OCI-LY1 (cell line): ENCODE data around the gene CNIH2.

ENCODE experiments used
- H2AFZ ChIP-seq: fragments of 200-600 bp; sonication (generic), shearing (Covaris generic); 2 replicates; pipeline ENCODE4 v1.6.0; 2014; ENCODE audit warnings: antibody characterized with exemption, mild to moderate bottlenecking, low read length
- H3F3A ChIP-seq: fragments of 200-600 bp; sonication (generic), shearing (Covaris generic); 2 replicates; pipeline ENCODE4 v1.6.0; 2014; ENCODE audit warnings: mild to moderate bottlenecking, antibody characterized with exemption, low read length, moderate library complexity; ENCODE audit not compliant: insufficient read depth
- H3K27ac ChIP-seq: fragments of 200-600 bp; sonication (generic); 2 replicates; pipeline ENCODE4 v1.5.1; 2014; ENCODE audit warnings: low read length, mixed run types, mild to moderate bottlenecking, low read depth; ENCODE audit not compliant: poor library complexity, severe bottlenecking
- H3K27me3 ChIP-seq: fragments of 200-600 bp; sonication (generic); 2 replicates; pipeline ENCODE4 v1.6.0; 2014; ENCODE audit warnings: antibody characterized with exemption, mild to moderate bottlenecking, low read length, moderate library complexity; ENCODE audit not compliant: insufficient read depth
- H3K36me3 ChIP-seq: fragments of 200-600 bp; sonication (generic); 2 replicates; pipeline ENCODE4 v1.6.1; 2014; ENCODE audit warnings: mild to moderate bottlenecking, antibody characterized with exemption, low read length, moderate library complexity, mixed read lengths; ENCODE audit not compliant: insufficient read depth
- H3K4me1 ChIP-seq: fragments of 200-600 bp; sonication (generic); 2 replicates; pipeline ENCODE4 v1.5.1; 2014; ENCODE audit warnings: mild to moderate bottlenecking, low read length, moderate library complexity; ENCODE audit not compliant: insufficient read depth, severe bottlenecking
- H3K4me2 ChIP-seq: fragments of 200-600 bp; sonication (generic), shearing (Covaris generic); 2 replicates; pipeline ENCODE4 v1.6.1; 2014; ENCODE audit warnings: low read length
- H3K4me3 ChIP-seq: fragments of 200-600 bp; sonication (generic); 2 replicates; pipeline ENCODE4 v1.5.1; 2014; ENCODE audit warnings: low read length, low read depth, mild to moderate bottlenecking, mixed read lengths; ENCODE audit not compliant: poor library complexity, severe bottlenecking
- H3K79me2 ChIP-seq: fragments of 200-600 bp; shearing (Covaris generic); 2 replicates; pipeline ENCODE4 v1.6.1; 2016; ENCODE audit warnings: mixed run types, low read length, mixed read lengths; ENCODE audit not compliant: insufficient read depth
- H3K9ac ChIP-seq: fragments of 200-600 bp; sonication (generic), shearing (Covaris generic); 2 replicates; pipeline ENCODE4 v1.6.1; 2014; ENCODE audit warnings: mild to moderate bottlenecking, low read length, mixed read lengths
- H3K9me2 ChIP-seq: fragments of 200-600 bp; sonication (generic), shearing (Covaris generic); 2 replicates; pipeline ENCODE4 v1.6.1; 2014; ENCODE audit warnings: low read depth, mild to moderate bottlenecking, low read length, mixed read lengths
- H3K9me3 ChIP-seq: fragments of 200-600 bp; shearing (Covaris generic); 2 replicates; pipeline ENCODE4 v1.6.1; 2014; ENCODE audit warnings: low read length, mixed read lengths
- H4K20me1 ChIP-seq: fragments of 200-600 bp; sonication (generic), shearing (Covaris generic); 2 replicates; pipeline ENCODE4 v1.6.0; 2016; ENCODE audit warnings: mild to moderate bottlenecking, low read length; ENCODE audit not compliant: insufficient read depth
- CTCF ChIP-seq: fragments of 200-600 bp; sonication (generic), shearing (Covaris generic); IDR thresholded peaks from 2 replicates; pipeline ENCODE4 v1.5.1; 2017; ENCODE audit warnings: mild to moderate bottlenecking, antibody characterized with exemption, low read length, moderate library complexity, mixed read lengths
- EZH2 ChIP-seq: fragments of 200-600 bp; sonication (generic), shearing (Covaris generic); IDR thresholded peaks from 2 replicates; pipeline ENCODE4 v1.8.0; 2017; ENCODE audit warnings: borderline replicate concordance, mixed run types, mild to moderate bottlenecking, antibody characterized with exemption, low read length, moderate library complexity, mixed read lengths

CNIH2 gene

GRCh38 chr11:66268952-66269905 lies 8.7 kb upstream of the CNIH2 start:
- Histone ChIP-seq H3F3A (no peaks in the 10 kb centered on the region), H4K20me1 (no peaks in the 10 kb centered on the region), H3K9me3 (no peaks in the 10 kb centered on the region), H3K27ac (peak overlapping the region; percentile 64), H3K4me3 (peak overlapping the region; percentile 94), H3K79me2 (peaks cover 13% of the 10 kb centered on the region), H2AFZ (no peak overlapping the region), H3K9ac (peak overlapping the region; percentile 96), H3K27me3 (no peaks in the 10 kb centered on the region), H3K4me1 (peaks cover 19% of the 10 kb centered on the region), H3K36me3 (peaks cover 49% of the 10 kb centered on the region; the same call in 1 of the 2 replicates), H3K9me2 (no peaks in the 10 kb centered on the region), H3K4me2 (peak overlapping the region; percentile 92)
- TF ChIP-seq EZH2, result no peak
- peak; percentile 8; the same call in 1 of the 2 replicates for TF ChIP-seq CTCF

GRCh38 chr11:66271816-66272215 lies 6.2 kb upstream of the CNIH2 start:
- Histone ChIP-seq H4K20me1 (no peaks in the 10 kb centered on the region), H2AFZ (no peak overlapping the region), H3F3A (no peaks in the 10 kb centered on the region), H3K9me2 (no peaks in the 10 kb centered on the region), H3K9me3 (no peaks in the 10 kb centered on the region), H3K4me1 (peaks cover 19% of the 10 kb centered on the region), H3K4me2 (no peak overlapping the region), H3K4me3 (no peak overlapping the region), H3K9ac (no peak overlapping the region), H3K27ac (no peak overlapping the region), H3K27me3 (no peaks in the 10 kb centered on the region), H3K36me3 (peaks cover 47% of the 10 kb centered on the region; the same call in 1 of the 2 replicates), H3K79me2 (peaks cover 13% of the 10 kb centered on the region)
- TF ChIP-seq CTCF, result no peak
- no peak for TF ChIP-seq EZH2

DNA sequence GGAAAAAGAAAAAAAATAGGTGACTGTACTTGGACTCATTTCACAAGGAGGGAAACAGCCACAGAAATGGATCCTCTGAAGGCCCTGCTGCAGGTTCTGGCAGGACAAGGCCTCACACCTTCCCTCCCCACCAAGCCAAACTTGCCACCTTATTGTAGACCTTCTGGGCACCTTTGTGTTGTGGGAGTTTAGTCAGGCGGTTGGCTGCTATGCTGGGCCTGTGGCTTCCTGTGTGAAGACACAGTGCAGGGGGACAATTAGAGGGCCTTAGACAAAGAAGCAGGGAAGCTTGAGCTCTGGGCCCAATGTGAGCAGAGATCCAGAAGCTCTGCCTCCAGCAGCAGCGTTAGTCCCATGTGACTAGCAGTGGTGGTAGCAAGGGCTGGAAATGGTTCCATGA lies 5.4 kb upstream of the CNIH2 start:
- TF ChIP-seq EZH2, result no peak
- TF ChIP-seq CTCF, result no peak
- H3K36me3 ChIP-seq, result peaks cover 44% of the 10 kb centered on the region
- H3K9me3 ChIP-seq, result no peaks in the 10 kb centered on the region
- no peak overlapping the region for H3K4me3 ChIP-seq
- no peak overlapping the region for H2AFZ ChIP-seq
- no peak overlapping the region for H3K27ac ChIP-seq
- H3K79me2 ChIP-seq, result peaks cover 13% of the 10 kb centered on the region
- H3K9ac ChIP-seq, result no peak overlapping the region
- H3K4me2 ChIP-seq, result no peak overlapping the region
- no peaks in the 10 kb centered on the region for H3K9me2 ChIP-seq
- peaks cover 19% of the 10 kb centered on the region for H3K4me1 ChIP-seq
- no peaks in the 10 kb centered on the region for H3F3A ChIP-seq
- no peaks in the 10 kb centered on the region for H3K27me3 ChIP-seq
- H4K20me1 ChIP-seq, result no peaks in the 10 kb centered on the region
